ENCODE data around the gene PRICKLE4. TPM values are rescaled to one million over a fixed set of nuclear protein-coding genes. Genes with fewer than 3 reads are reported as not detected.

The PRICKLE4 gene
- total and polyA plus RNA-seq, 2 of the 4 experiments (the other 2 are of a cell fraction), result 0.72 TPM; not detected in 1

GRCh38 chr6:41757271-41757670 lies 23.3 kb upstream of the PRICKLE4 start:
- in situ Hi-C loops (cut with MboI; ENCODE audit: low sequenced_read_pairs), result no loop called here
- Histone ChIP-seq H4K20me1 (ENCODE audit: insufficient read depth, low read length) (no peaks in the 10 kb centered on the region), H3K4me1 (ENCODE audit: control insufficient read depth, insufficient read depth, low read length) (peaks cover 3% of the 10 kb centered on the region; the same call in 1 of the 2 replicates), H3K14ac (replicated peaks; ENCODE audit: low read depth, low read length) (no peak overlapping the region), H2AK5ac (ENCODE audit: low read depth, low read length) (no peak overlapping the region), H3K9ac (ENCODE audit: low read depth, low read length) (no peak overlapping the region), H3K36me3 (ENCODE audit: control insufficient read depth, insufficient read depth, low read length) (no peaks in the 10 kb centered on the region), H2AK9ac (replicated peaks; ENCODE audit: low read depth, low read length, poor library complexity) (peak overlapping the region; percentile 5), H3K23ac (ENCODE audit: low read depth, low read length) (no peak overlapping the region), H4K8ac (ENCODE audit: low read depth in 2 of 2, low read length in 2 of 2) (no peak overlapping the region), H3K9me3 (ENCODE audit: control insufficient read depth, insufficient read depth, low read length) (no peaks in the 10 kb centered on the region), H4K91ac (ENCODE audit: insufficient read depth, low read depth, low read length) (no peak overlapping the region), H2BK15ac (ENCODE audit: low read depth, low read length) (no peak overlapping the region), H4K5ac (ENCODE audit: low read depth, low read length) (no peak overlapping the region), H3K79me1 (ENCODE audit: low read depth in 1 of 2, low read length in 2 of 2) (no peaks in the 10 kb centered on the region), H2BK5ac (ENCODE audit: low read depth, low read length, poor library complexity, severe bottlenecking) (no peak overlapping the region), H3K4me2 (ENCODE audit: low read depth, low read length) (no peak overlapping the region), H3K27me3 (ENCODE audit: control insufficient read depth, insufficient read depth, low read length) (peaks cover 34% of the 10 kb centered on the region), H3K27ac (ENCODE audit: insufficient read depth, low read length) (no peak overlapping the region), H2BK120ac (ENCODE audit: low read depth, low read length) (no peak overlapping the region), H2BK20ac (ENCODE audit: low read depth, low read length) (no peak overlapping the region), H3K4ac (ENCODE audit: low read depth, low read length) (no peak overlapping the region), H3K9me1 (ENCODE audit: insufficient read depth, low read length) (no peaks in the 10 kb centered on the region; the same call in 1 of the 2 replicates), H3K4me3 (ENCODE audit: insufficient read depth, low read depth, low read length) (no peak overlapping the region), H2AFZ (replicated peaks; ENCODE audit: low read length, poor library complexity) (no peak overlapping the region), H3K18ac (ENCODE audit: low read depth, low read length) (no peak overlapping the region), H3K56ac (ENCODE audit: extremely low read depth, insufficient read depth, low read length) (no peak overlapping the region)
- TF ChIP-seq CEBPB (IDR thresholded peaks at IDR 0.05; ENCODE audit: low read depth, low read length), result no peak
- TF ChIP-seq CTCF (conservative IDR thresholded peaks at IDR 0.05; ENCODE audit: low read depth, low read length), result no peak
- no peak for TF ChIP-seq NFE2L2 (IDR thresholded peaks at IDR 0.05; ENCODE audit: low read depth, low read length)
- TF ChIP-seq RAD21 (IDR thresholded peaks at IDR 0.05; ENCODE audit: low read length), result no peak
- no peak for TF ChIP-seq SMC3 (IDR thresholded peaks at IDR 0.05; ENCODE audit: low read depth, low read length)
- no peak for TF ChIP-seq USF2 (IDR thresholded peaks at IDR 0.05; ENCODE audit: low read depth, low read length)
- no peak for TF ChIP-seq POLR2A (IDR thresholded peaks at IDR 0.05; ENCODE audit: low read depth, low read length)
- no peak for TF ChIP-seq MAZ (IDR thresholded peaks at IDR 0.05; ENCODE audit: borderline replicate concordance, low read depth, low read length)
- no peak for TF ChIP-seq MXI1 (IDR thresholded peaks at IDR 0.05; ENCODE audit: borderline replicate concordance, low read depth, low read length)
- no peak for TF ChIP-seq RFX5 (IDR thresholded peaks at IDR 0.05; ENCODE audit: low read depth, low read length)
- TF ChIP-seq RCOR1 (IDR thresholded peaks at IDR 0.05; ENCODE audit: insufficient replicate concordance, low read length), result no peak
- no peak for TF ChIP-seq CHD1 (IDR thresholded peaks at IDR 0.05; ENCODE audit: low read depth, low read length)
- no peak for TF ChIP-seq ELK1 (IDR thresholded peaks at IDR 0.05; ENCODE audit: borderline replicate concordance, low read depth, low read length)
- TF ChIP-seq MAFK (IDR thresholded peaks at IDR 0.05; ENCODE audit: low read depth, low read length), result no peak
- no peak for TF ChIP-seq FOS (IDR thresholded peaks at IDR 0.05; ENCODE audit: low read depth, low read length)
- no peak for TF ChIP-seq BHLHE40 (IDR thresholded peaks at IDR 0.05; ENCODE audit: low read depth, low read length)
- no peak for ATAC-seq (ENCODE audit: low read depth)
- POLR2A ChIA-PET (ENCODE audit: unreplicated experiment), result no interaction called here
- CTCF ChIA-PET, result no interaction called here
- dilution Hi-C loops (cut with HindIII; ENCODE audit: low sequenced_read_pairs, unreplicated experiment), result no loop called here
- DNase-seq, result no peak
- no TSS peak for BruUV-seq (replicated peaks)
- no CpG with 5 or more reads among the region's 6 CpGs for WGBS, 2 experiments (ENCODE audit: extremely low coverage in 2 of 2, insufficient read length in 1 of 2)
- intact Hi-C loops (cut with micrococcal nuclease), result no loop called here
